CD4-positive, alpha-beta T cell treated with Interleukin-4 for 4 hours (primary cell): ENCODE measurements around the gene TM4SF1.
"Not testable (repeated sequence)": the region's sequence is repeated elsewhere in the genome, so short reads cannot be mapped to it uniquely, and the experiment has no call there.

Source experiments
- DNase-seq: peaks from one replicate; pipeline ENCODE4 v3.0.0-alpha.2; 2020

The TM4SF1 gene

GRCh38 chr3:149393345-149394160 is 16.1 kb upstream of the TM4SF1 start:
- DNase-seq: peak; percentile 13

DNA sequence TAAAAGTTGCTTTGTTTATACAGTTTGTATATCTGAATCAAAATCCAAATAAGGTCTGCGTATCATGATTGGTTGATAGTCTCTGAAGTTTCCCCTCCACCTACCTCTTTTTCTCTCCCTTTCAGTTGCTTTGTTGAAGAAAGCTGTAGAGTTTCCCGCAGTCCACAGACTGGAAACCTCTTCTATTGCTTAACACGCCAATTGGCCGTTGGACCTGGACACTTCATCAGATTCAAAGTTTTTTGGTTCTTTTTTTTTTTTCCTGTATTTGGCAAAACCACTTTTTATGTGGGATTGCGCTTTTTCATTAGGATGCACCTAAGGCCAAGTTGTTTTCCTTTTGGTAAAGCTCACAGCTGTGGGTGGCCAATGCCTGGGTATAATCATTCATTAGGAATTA is 14.5 kb upstream of the TM4SF1 start:
- DNase-seq: no peak

GRCh38 chr3:149390772-149391212 is 13.3 kb upstream of the TM4SF1 start:
- no peak for DNase-seq

GRCh38 chr3:149390294-149390693 is 12.8 kb upstream of the TM4SF1 start:
- DNase-seq: no peak

- DNase-seq: no peak
These were observed 11.3 kb upstream of the TM4SF1 start for GRCh38 chr3:149388531-149389417.

GRCh38 chr3:149388001-149388440 is 10.6 kb upstream of the TM4SF1 start:
- no peak for DNase-seq

DNA sequence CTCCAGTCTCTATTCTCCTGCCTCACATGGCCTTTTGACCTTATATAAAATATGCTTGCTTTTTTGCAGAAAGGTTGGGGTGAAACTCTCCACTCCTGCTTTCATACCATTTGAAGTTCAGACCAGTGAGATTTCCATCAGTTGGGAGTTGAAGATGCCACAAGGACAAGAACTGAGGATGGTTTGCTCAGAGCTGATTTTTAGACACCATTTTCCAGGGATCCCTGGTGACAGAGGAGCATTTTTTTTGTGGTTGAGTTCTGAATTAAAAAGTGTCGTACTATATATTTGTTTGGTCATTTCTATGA is 8.8 kb upstream of the TM4SF1 start:
- no peak for DNase-seq

- no peak for DNase-seq
These were observed 8.3 kb upstream of the TM4SF1 start for GRCh38 chr3:149385617-149386298.

DNA sequence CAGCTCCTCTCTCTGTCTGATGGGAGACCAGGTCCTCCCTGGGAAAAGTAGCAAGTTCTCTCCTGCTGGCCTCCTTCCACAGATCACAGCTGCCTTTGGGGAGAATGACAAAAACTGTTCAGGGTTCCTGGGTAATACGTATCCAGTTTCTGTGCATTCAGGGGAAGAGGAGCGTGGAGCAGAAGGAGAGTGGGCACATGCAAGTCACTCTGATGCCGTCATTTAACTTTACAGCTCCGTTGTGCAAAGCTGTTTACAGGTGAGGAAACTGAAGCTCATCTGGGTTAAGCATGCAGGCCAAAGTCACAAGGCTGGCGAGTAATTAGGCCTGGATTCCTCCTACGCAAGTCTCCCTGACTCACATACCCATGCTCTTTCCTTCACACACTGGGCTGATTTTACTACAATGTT is 7.5 kb upstream of the TM4SF1 start:
- no peak for DNase-seq

GRCh38 chr3:149384167-149384566 is 6.7 kb upstream of the TM4SF1 start:
- DNase-seq: no peak

GRCh38 chr3:149383703-149384102 is 6.3 kb upstream of the TM4SF1 start:
- no peak for DNase-seq

- DNase-seq: no peak
These were observed 5.1 kb upstream of the TM4SF1 start for GRCh38 chr3:149382518-149382917.

DNA sequence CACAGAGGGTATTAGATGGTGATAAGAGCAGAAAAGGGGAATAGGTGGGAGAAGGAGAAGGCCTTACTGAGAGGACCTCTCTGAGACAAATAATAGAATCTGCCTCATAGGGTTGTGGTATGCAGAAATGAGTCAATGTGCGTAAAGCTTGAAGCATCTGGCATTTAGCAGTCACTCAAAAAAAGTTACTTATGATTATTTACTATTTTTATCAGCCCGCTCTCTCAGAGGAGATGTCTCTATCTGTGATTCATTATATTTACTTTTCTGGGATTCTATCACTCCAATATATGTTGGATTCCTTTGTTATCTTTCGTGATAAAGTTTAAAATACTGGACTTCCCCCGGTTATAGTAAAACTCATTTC is 4.6 kb upstream of the TM4SF1 start:
- no peak for DNase-seq

DNA sequence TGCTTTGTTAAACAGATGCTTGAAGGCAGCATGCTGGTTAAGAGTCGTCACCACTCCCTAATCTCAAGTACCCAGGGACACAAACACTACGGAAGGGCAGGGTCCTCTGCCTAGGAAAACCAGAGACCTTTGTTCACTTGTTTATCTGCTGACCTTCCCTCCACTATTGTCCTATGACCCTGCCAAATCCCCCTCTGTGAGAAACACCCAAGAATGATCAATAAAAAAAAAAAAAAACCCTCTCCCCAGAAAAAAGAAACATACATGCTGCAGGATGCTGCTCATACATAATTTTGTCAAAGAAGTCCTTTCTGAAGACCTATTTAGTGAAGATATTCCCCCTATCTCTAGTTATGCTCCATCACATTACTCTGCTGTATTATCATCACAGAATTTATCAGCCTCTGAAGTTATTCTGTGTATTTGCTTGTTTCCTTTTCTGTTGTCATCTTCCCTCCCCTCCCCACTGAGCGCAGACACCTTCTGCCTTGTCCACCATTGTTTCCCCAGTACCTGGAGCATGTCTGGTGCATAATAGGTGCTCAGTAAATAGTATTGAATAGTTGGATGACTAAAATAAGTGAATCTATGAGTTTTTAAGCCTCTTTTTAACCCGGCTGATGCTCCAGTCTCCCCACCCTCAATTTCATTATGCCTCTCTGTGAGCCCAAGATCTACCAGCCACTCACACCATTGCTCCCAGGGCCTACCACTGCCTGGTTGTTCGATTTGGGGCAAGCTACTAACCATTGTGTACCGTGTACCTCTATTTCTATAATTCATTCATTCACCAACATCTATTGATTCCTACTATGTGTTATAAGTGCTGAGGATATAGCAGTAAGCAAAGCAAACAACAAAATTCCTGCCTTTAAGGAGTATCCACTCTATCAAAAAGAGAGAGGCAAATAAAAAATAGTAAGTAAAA is 4.0 kb upstream of the TM4SF1 start:
- no peak for DNase-seq

DNA sequence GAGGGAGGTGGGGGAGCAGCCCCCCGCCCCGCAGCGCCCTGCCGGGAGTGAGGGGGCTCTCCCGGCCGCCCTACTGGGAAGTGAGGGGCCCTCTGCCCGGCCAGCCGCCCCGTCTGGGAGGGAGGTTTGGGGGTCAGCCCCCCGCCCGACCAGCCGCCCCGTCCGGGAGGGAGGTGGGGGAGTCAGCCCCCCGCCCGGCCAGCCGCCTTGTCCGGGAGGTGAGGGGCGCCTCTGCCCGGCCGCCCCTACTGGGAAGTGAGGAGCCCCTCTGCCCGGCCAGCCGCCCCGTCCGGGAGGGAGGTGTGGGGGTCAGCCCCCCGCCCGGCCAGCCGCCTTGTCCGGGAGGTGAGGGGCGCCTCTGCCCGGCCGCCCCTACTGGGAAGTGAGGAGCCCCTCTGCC is 2.8 kb upstream of the TM4SF1 start:
- not testable (repeated sequence) for DNase-seq

DNA sequence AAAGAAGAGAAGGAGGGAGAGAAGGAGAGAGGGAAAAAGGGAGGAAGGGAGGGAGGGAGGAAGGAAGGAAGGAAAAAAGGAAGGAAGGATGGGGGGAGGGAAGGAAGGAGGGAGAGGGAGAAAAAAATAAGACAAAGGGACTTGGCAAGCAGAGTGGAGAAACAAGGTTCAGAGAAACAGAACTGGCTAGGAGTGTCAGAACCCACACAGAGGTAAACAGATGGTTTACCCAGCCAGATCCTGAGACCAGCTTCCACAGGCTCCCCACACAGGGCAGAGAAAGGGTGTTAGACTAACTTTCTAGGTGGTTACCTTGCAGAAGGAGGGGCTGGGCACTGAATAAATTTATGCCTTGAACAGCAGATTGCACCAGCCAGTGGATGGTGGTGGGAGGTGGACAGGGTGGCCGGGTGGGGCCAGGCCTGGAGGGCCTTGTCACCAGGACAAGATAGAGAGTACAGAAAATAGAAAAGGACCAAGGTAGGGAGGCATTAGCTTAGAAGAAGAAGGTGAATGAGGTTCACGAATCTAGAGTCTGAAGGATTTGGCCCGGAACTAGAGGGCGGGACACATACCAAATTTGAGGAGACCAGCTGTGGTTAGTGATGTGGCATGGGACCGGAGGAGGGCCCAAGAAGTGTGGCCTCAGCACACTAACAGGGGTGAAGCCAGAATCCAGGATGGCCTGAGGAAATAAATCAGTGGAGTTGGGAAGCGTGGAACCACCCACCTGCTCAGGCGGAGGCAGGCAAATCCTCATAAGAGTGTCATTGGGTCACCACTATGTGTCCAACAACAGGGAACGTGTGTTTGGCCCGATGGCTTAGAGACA is 1.2 kb upstream of the TM4SF1 start:
- DNase-seq: no peak

DNA sequence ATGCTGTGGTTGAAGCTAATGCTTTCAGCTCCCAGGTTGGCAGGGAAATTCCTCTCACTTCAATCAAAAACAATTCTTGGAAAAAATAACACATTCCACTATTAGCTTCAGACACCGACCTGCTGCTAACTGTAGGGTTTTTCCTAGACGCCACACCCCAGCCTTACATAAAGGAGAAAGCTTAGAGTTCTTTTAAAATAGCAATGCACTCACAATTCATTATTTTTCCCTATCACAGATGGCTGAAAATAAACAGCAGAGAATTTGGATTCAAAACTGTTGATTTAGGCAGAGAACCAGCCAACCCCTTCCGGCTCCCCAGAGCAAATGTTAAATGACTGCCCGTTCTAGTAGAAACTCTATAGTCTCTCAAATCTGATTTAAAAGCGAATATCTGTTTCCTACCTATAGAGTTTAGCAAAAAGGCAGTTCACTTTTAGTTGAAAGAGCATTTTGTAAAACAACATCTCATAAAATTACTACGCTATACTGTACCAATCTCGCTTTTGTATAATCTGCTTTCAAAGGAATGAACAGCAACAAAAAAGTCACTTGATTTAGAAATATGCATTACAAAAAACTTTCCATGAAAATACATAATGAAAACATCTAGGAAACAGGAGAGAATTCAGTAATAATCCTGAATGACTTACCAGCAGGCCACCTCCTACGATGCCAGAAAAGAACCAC is 586 bp downstream of the TM4SF1 start:
- DNase-seq: no peak

- no peak for DNase-seq
These were observed 1.8 kb downstream of the TM4SF1 start for GRCh38 chr3:149375501-149376196.

- DNase-seq: no peak
These were observed 2.5 kb downstream of the TM4SF1 start for GRCh38 chr3:149374793-149375500.

DNA sequence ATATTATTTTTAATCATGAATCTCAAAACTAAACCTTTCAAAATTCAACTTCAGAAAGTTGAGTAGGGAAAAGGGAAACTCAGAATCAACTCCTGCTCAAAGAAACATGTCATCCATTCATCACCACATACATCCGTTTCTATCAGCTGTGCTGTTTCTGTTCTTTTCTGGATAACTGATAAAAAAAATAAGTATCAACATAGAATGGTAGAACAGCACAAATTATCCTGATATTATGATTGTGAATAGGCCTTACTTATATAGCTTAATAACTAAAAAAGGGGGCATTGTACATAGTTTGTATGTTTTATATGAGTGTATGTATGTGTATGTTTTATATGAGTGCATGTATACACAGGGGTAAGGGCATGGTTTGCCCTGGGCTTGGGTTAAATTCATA is 3.1 kb downstream of the TM4SF1 start:
- no peak for DNase-seq
